ENCODE measurements around the gene INVS. TPM values are rescaled to one million over a fixed set of nuclear protein-coding genes. Genes with fewer than 3 reads are reported as not detected.
"Not testable (repeated sequence)": the region's sequence is repeated elsewhere in the genome, so short reads cannot be mapped to it uniquely, and the experiment has no call there.

The INVS gene
- total RNA-seq (10 to 100 TPM; 16.8 to 18.1 TPM), polyA plus RNA-seq (9.4 TPM)

GRCh38 chr9:100098887-100099721 is at the start of gene INVS, which contains the start of gene ERP44:
Gene INVS, plus strand, starts transcription at chr9:100099243. Its CDS starts 5,279 bp downstream, at chr9:100104522.
Gene ERP44, minus strand, starts transcription at chr9:100099000. Its CDS starts 160 bp downstream, at chr9:100098840.
- peaks cover 2% of the 10 kb centered on the region for H3K36me3 ChIP-seq (ENCODE audit: insufficient read depth, low read length)
- peaks cover 0 to 28% (median 2%) of the 10 kb centered on the region in 3 donors for H3K36me3 Mint-ChIP-seq
- H3K9me3 Mint-ChIP-seq = no peaks in the 10 kb centered on the region
- H3K27me3 ChIP-seq (ENCODE audit: insufficient read depth, low read length, poor library complexity, severe bottlenecking) = no peaks in the 10 kb centered on the region
- peaks cover 29% of the 10 kb centered on the region for H3K4me1 ChIP-seq (ENCODE audit: insufficient read depth, low read length)
- H3K27me3 Mint-ChIP-seq = no peaks in the 10 kb centered on the region
- peak; percentile 95 to 98 (median 96) for DNase-seq
- peak within 1 kb of the TSS; percentile 98 to 100 (median 100) for H3K4me3 Mint-ChIP-seq
- peak within 1 kb of the TSS; percentile 94 for H3K4me3 ChIP-seq (ENCODE audit: low read length)
- CTCF ChIA-PET = no interaction called here
- POLR2A ChIA-PET = interaction anchor here (1.1 kb wide), 1 partner anchor 12 kb away, joined by 4 read pairs; no protein-coding TSS in a partner anchor
- H3K9me3 ChIP-seq (ENCODE audit: low read length) = no peaks in the 10 kb centered on the region
- H3K4me1 Mint-ChIP-seq = peaks cover 40 to 54% (median 50%) of the 10 kb centered on the region in 3 donors
- H3K27ac Mint-ChIP-seq = peak within 1 kb of the TSS; percentile 87 to 100 (median 98)
- H3K27ac ChIP-seq (ENCODE audit: low read depth, low read length) = peak within 1 kb of the TSS; percentile 85

GRCh38 chr9:100049551-100049950 is 49.5 kb upstream of the INVS start:
- Mint-ChIP-seq H3K27ac (no peak overlapping the region), H3K4me1 (peaks cover 28 to 41% (median 39%) of the 10 kb centered on the region in 3 donors), H3K9me3 (no peaks in the 10 kb centered on the region), H3K4me3 (no peak overlapping the region), H3K27me3 (no peaks in the 10 kb centered on the region), H3K36me3 (peaks cover 0 to 54% (median 20%) of the 10 kb centered on the region in 3 donors)
- Histone ChIP-seq H3K4me1 (ENCODE audit: insufficient read depth, low read length) (no peaks in the 10 kb centered on the region), H3K9me3 (ENCODE audit: low read length) (no peaks in the 10 kb centered on the region), H3K27me3 (ENCODE audit: insufficient read depth, low read length, poor library complexity, severe bottlenecking) (no peaks in the 10 kb centered on the region), H3K4me3 (ENCODE audit: low read length) (no peak overlapping the region), H3K36me3 (ENCODE audit: insufficient read depth, low read length) (no peaks in the 10 kb centered on the region), H3K27ac (ENCODE audit: low read depth, low read length) (no peak overlapping the region)
- CTCF ChIA-PET = no interaction called here
- no peak for DNase-seq
- POLR2A ChIA-PET = no interaction called here

- H3K4me3 Mint-ChIP-seq = no peak overlapping the region
- CTCF ChIA-PET = no interaction called here
- no peaks in the 10 kb centered on the region for H3K9me3 ChIP-seq (ENCODE audit: low read length)
- no peaks in the 10 kb centered on the region for H3K4me1 ChIP-seq (ENCODE audit: insufficient read depth, low read length)
- H3K27ac Mint-ChIP-seq = peak overlapping the region in 2 of 8 donors; percentile 25 to 58
- H3K27me3 Mint-ChIP-seq = no peaks in the 10 kb centered on the region
- no peaks in the 10 kb centered on the region for H3K27me3 ChIP-seq (ENCODE audit: insufficient read depth, low read length, poor library complexity, severe bottlenecking)
- POLR2A ChIA-PET = no interaction called here
- no peaks in the 10 kb centered on the region for H3K9me3 Mint-ChIP-seq
- no peak for DNase-seq
- no peaks in the 10 kb centered on the region for H3K36me3 ChIP-seq (ENCODE audit: insufficient read depth, low read length)
- no peak overlapping the region for H3K27ac ChIP-seq (ENCODE audit: low read depth, low read length)
- peaks cover 0 to 59% (median 19%) of the 10 kb centered on the region in 3 donors for H3K36me3 Mint-ChIP-seq
- H3K4me1 Mint-ChIP-seq = peaks cover 13 to 24% (median 21%) of the 10 kb centered on the region in 3 donors
- H3K4me3 ChIP-seq (ENCODE audit: low read length) = no peak overlapping the region
These were observed 46.7 kb upstream of the INVS start for GRCh38 chr9:100052375-100052774.

- Histone ChIP-seq H3K36me3 (ENCODE audit: insufficient read depth, low read length) (peaks cover 12% of the 10 kb centered on the region), H3K4me1 (ENCODE audit: insufficient read depth, low read length) (no peaks in the 10 kb centered on the region), H3K4me3 (ENCODE audit: low read length) (no peak overlapping the region), H3K27me3 (ENCODE audit: insufficient read depth, low read length, poor library complexity, severe bottlenecking) (no peaks in the 10 kb centered on the region), H3K9me3 (ENCODE audit: low read length) (no peaks in the 10 kb centered on the region), H3K27ac (ENCODE audit: low read depth, low read length) (no peak overlapping the region)
- ChIA-PET POLR2A (no interaction called here), CTCF (no interaction called here)
- Mint-ChIP-seq H3K9me3 (no peaks in the 10 kb centered on the region), H3K4me1 (peaks cover 8 to 19% (median 16%) of the 10 kb centered on the region in 3 donors), H3K27me3 (no peaks in the 10 kb centered on the region), H3K4me3 (no peak overlapping the region), H3K27ac (peak overlapping the region in 5 of 8 donors; percentile 16 to 85 (median 26)), H3K36me3 (peaks cover 0 to 55% (median 7%) of the 10 kb centered on the region in 3 donors)
- DNase-seq = no peak
These were observed 42.5 kb upstream of the INVS start for GRCh38 chr9:100056561-100056960.

GRCh38 chr9:100057624-100058023 is 41.4 kb upstream of the INVS start:
- Histone ChIP-seq H3K9me3 (ENCODE audit: low read length) (no peaks in the 10 kb centered on the region), H3K4me3 (ENCODE audit: low read length) (no peak overlapping the region), H3K27me3 (ENCODE audit: insufficient read depth, low read length, poor library complexity, severe bottlenecking) (no peaks in the 10 kb centered on the region), H3K4me1 (ENCODE audit: insufficient read depth, low read length) (no peaks in the 10 kb centered on the region), H3K27ac (ENCODE audit: low read depth, low read length) (no peak overlapping the region), H3K36me3 (ENCODE audit: insufficient read depth, low read length) (peaks cover 12% of the 10 kb centered on the region)
- no peak overlapping the region for H3K4me3 Mint-ChIP-seq
- ChIA-PET POLR2A (no interaction called here), CTCF (no interaction called here)
- H3K27ac Mint-ChIP-seq = peak overlapping the region in 4 of 8 donors; percentile 31 to 80 (median 54)
- peaks cover 0 to 46% (median 7%) of the 10 kb centered on the region in 3 donors for H3K36me3 Mint-ChIP-seq
- no peak for DNase-seq
- H3K4me1 Mint-ChIP-seq = peaks cover 12 to 24% (median 23%) of the 10 kb centered on the region in 3 donors
- no peaks in the 10 kb centered on the region for H3K27me3 Mint-ChIP-seq
- no peaks in the 10 kb centered on the region for H3K9me3 Mint-ChIP-seq

- no peaks in the 10 kb centered on the region for H3K27me3 ChIP-seq (ENCODE audit: insufficient read depth, low read length, poor library complexity, severe bottlenecking)
- H3K36me3 ChIP-seq (ENCODE audit: insufficient read depth, low read length) = peaks cover 12% of the 10 kb centered on the region
- Mint-ChIP-seq H3K9me3 (no peaks in the 10 kb centered on the region), H3K4me3 (no peak overlapping the region), H3K27me3 (no peaks in the 10 kb centered on the region), H3K4me1 (peaks cover 20 to 33% (median 30%) of the 10 kb centered on the region in 3 donors), H3K27ac (peak overlapping the region in 5 of 8 donors; percentile 2 to 61 (median 19)), H3K36me3 (peaks cover 0 to 46% (median 7%) of the 10 kb centered on the region in 3 donors)
- H3K27ac ChIP-seq (ENCODE audit: low read depth, low read length) = no peak overlapping the region
- POLR2A ChIA-PET = no interaction called here
- no peaks in the 10 kb centered on the region for H3K4me1 ChIP-seq (ENCODE audit: insufficient read depth, low read length)
- CTCF ChIA-PET = no interaction called here
- H3K9me3 ChIP-seq (ENCODE audit: low read length) = no peaks in the 10 kb centered on the region
- no peak for DNase-seq
- H3K4me3 ChIP-seq (ENCODE audit: low read length) = no peak overlapping the region
These were observed 40.1 kb upstream of the INVS start for GRCh38 chr9:100058699-100059579.

- H3K36me3 ChIP-seq (ENCODE audit: insufficient read depth, low read length) = peaks cover 12% of the 10 kb centered on the region
- H3K27ac Mint-ChIP-seq; H3K4me3 ChIP-seq (ENCODE audit: low read length); CTCF ChIA-PET; H3K27me3 Mint-ChIP-seq; H3K4me3 Mint-ChIP-seq; H3K27ac ChIP-seq (ENCODE audit: low read depth, low read length); H3K27me3 ChIP-seq (ENCODE audit: insufficient read depth, low read length, poor library complexity, severe bottlenecking); H3K4me1 ChIP-seq (ENCODE audit: insufficient read depth, low read length); H3K9me3 Mint-ChIP-seq; POLR2A ChIA-PET; H3K9me3 ChIP-seq (ENCODE audit: low read length); DNase-seq: not testable (repeated sequence)
- peaks cover 30 to 53% (median 48%) of the 10 kb centered on the region in 3 donors for H3K4me1 Mint-ChIP-seq
- peaks cover 0 to 27% (median 2%) of the 10 kb centered on the region in 3 donors for H3K36me3 Mint-ChIP-seq
These were observed 36.4 kb upstream of the INVS start for GRCh38 chr9:100062683-100063082.

Data from CD8-positive, alpha-beta memory T cell (primary cell).